Hepatocyte (in vitro differentiated cells): ENCODE data around the gene NOP10.

Source experiments
- CTCF ChIP-seq: fragments of 200-600 bp; sonication (generic); IDR thresholded peaks from 2 replicates; pipeline ENCODE4 v1.5.1; 2016; ENCODE audit warnings: antibody characterized with exemption, mild to moderate bottlenecking; ENCODE audit not compliant: poor library complexity
- EZH2 ChIP-seq: fragments of 200-600 bp; sonication (generic); IDR thresholded peaks from 2 replicates; pipeline ENCODE4 v1.6.1; 2016; ENCODE audit warnings: antibody characterized with exemption, mild to moderate bottlenecking, borderline replicate concordance

- TF ChIP-seq CTCF (no peak), EZH2 (no peak)
Observed at GRCh38 chr15:34301058-34301457, 41.9 kb downstream of the NOP10 start.
